GM23338 (cell line): ENCODE results near the gene ANXA6. TPM values are rescaled to one million over a fixed set of nuclear protein-coding genes. Genes with fewer than 3 reads are reported as not detected.

Source experiments
- ATAC-seq: fragments of 200-7000 bp; cut with Tn5 transposase; 3 replicates; pipeline ENCODE4 v1.9.1; 2020
- DNase-seq: peaks from one replicate; pipeline ENCODE4 v3.0.0-alpha.2; 2015; ENCODE audit warnings: low spot score
- H2AFZ ChIP-seq: fragments of 200-600 bp; sonication (generic); 2 replicates; pipeline ENCODE4 v1.8.0; 2016; ENCODE audit warnings: antibody characterized with exemption, mild to moderate bottlenecking, moderate library complexity
- H3F3A ChIP-seq: fragments of 200-600 bp; sonication (generic); replicated peaks from 2 replicates; pipeline ENCODE4 v1.8.0; 2017; ENCODE audit warnings: antibody characterized with exemption, mixed run types, low read depth
- H3K27ac ChIP-seq: fragments of 200-600 bp; sonication (generic); 2 replicates; pipeline ENCODE4 v1.6.1; 2016; ENCODE audit warnings: low read depth
- H3K27me3 ChIP-seq: fragments of 200-600 bp; sonication (generic); 2 replicates; pipeline ENCODE4 v1.8.0; 2016; ENCODE audit warnings: mild to moderate bottlenecking, mixed run types, moderate library complexity; ENCODE audit not compliant: insufficient read depth
- H3K36me3 ChIP-seq: fragments of 200-600 bp; sonication (generic); 2 replicates; pipeline ENCODE4 v1.8.0; 2016; ENCODE audit warnings: mild to moderate bottlenecking; ENCODE audit not compliant: insufficient read depth
- H3K4me1 ChIP-seq: fragments of 200-600 bp; sonication (generic); 2 replicates; pipeline ENCODE4 v1.8.0; 2016; ENCODE audit warnings: mild to moderate bottlenecking, moderate library complexity; ENCODE audit not compliant: insufficient read depth
- H3K4me2 ChIP-seq: fragments of 200-600 bp; sonication (generic); 2 replicates; pipeline ENCODE4 v1.7.1; 2017; ENCODE audit warnings: mixed run types
- H3K4me3 ChIP-seq: fragments of 200-600 bp; sonication (generic); 2 replicates; pipeline ENCODE4 v1.6.1; 2016; ENCODE audit warnings: mixed run types
- H3K79me2 ChIP-seq: fragments of 200-600 bp; sonication (generic); replicated peaks from 2 replicates; pipeline ENCODE4 v1.8.0; 2017; ENCODE audit warnings: mild to moderate bottlenecking; ENCODE audit not compliant: insufficient read depth
- H3K9me2 ChIP-seq: fragments of 200-600 bp; sonication (generic); 2 replicates; pipeline ENCODE4 v1.8.0; 2017; ENCODE audit not compliant: insufficient read depth
- H4K20me1 ChIP-seq: fragments of 200-600 bp; sonication (generic); replicated peaks from 2 replicates; pipeline ENCODE4 v1.8.0; 2017; ENCODE audit warnings: mild to moderate bottlenecking; ENCODE audit not compliant: insufficient read depth
- H3K27ac Mint-ChIP-seq: 2 replicates; pipeline ENCODE4 v1.8.0; 2020; ENCODE audit warnings: inconsistent platforms, mild to moderate bottlenecking, moderate library complexity, mixed read lengths
- H3K27me3 Mint-ChIP-seq: 3 replicates; pipeline ENCODE4 v1.8.0; 2022; ENCODE audit warnings: low read depth, mild to moderate bottlenecking, moderate library complexity, mixed read lengths, inconsistent platforms; ENCODE audit not compliant: insufficient read depth, poor library complexity
- H3K36me3 Mint-ChIP-seq: 3 replicates; pipeline ENCODE4 v1.8.0; 2021; ENCODE audit warnings: low read depth, mild to moderate bottlenecking, inconsistent platforms, moderate library complexity, mixed read lengths
- H3K4me1 Mint-ChIP-seq: 3 replicates; pipeline ENCODE4 v1.8.0; 2020; ENCODE audit warnings: mild to moderate bottlenecking, inconsistent platforms, mixed read lengths
- H3K4me3 Mint-ChIP-seq: 3 replicates; pipeline ENCODE4 v1.8.0; 2021; ENCODE audit warnings: moderate library complexity, mild to moderate bottlenecking, inconsistent platforms, mixed read lengths
- H3K9me3 Mint-ChIP-seq: 3 replicates; pipeline ENCODE4 v1.8.0; 2020; ENCODE audit warnings: moderate library complexity, mild to moderate bottlenecking, inconsistent platforms, mixed read lengths
- EZH2 ChIP-seq: fragments of 200-600 bp; sonication (generic); IDR thresholded peaks from one replicate; pipeline ENCODE4 v1.8.0; 2017; ENCODE audit warnings: antibody characterized with exemption, mild to moderate bottlenecking, low read depth; ENCODE audit not compliant: unreplicated experiment
- NANOG ChIP-seq: IDR thresholded peaks from 2 replicates; pipeline ENCODE4 v1.6.1; 2016; ENCODE audit warnings: antibody characterized with exemption, borderline replicate concordance
- POLR2AphosphoS5 ChIP-seq: IDR thresholded peaks from 2 replicates; pipeline ENCODE4 v1.6.1; 2016; ENCODE audit warnings: antibody characterized with exemption, low read depth
- STAT1 ChIP-seq: IDR thresholded peaks from one replicate; pipeline ENCODE4 v1.6.1; 2016; ENCODE audit warnings: antibody characterized with exemption; ENCODE audit not compliant: unreplicated experiment
- polyA plus RNA-seq: library from polyadenylated mRNA; unstranded; fragments of >200 nt; fragmentation: Nextera tagmentation; extraction: Ambion mirVana; gene quantifications from 2 replicates; pipeline ENCODE4 v1.2.1, GENCODE V29; 2016
- total RNA-seq: library from RNA; depleted of rRNA; stranded (reverse); fragments of >200 nt; shearing (Covaris generic); gene quantifications from 2 replicates; pipeline ENCODE4 v1.2.3, GENCODE V29; 2014
- TF ChIP-seq, protein P1 (sequence below): fragments of 250-450 bp; sonication (Bioruptor Pico); IDR thresholded peaks from 2 replicates; pipeline ENCODE4 v1.5.0; 2020; ENCODE audit warnings: mild to moderate bottlenecking, moderate library complexity
- TF ChIP-seq, protein P2 (sequence below): IDR thresholded peaks from 2 replicates; pipeline ENCODE4 v1.6.1; 2016; ENCODE audit warnings: antibody characterized with exemption

ANXA6 gene
- total and polyA plus RNA-seq, 2 experiments from 2014 or later: 26.5 to 110 TPM

DNA sequence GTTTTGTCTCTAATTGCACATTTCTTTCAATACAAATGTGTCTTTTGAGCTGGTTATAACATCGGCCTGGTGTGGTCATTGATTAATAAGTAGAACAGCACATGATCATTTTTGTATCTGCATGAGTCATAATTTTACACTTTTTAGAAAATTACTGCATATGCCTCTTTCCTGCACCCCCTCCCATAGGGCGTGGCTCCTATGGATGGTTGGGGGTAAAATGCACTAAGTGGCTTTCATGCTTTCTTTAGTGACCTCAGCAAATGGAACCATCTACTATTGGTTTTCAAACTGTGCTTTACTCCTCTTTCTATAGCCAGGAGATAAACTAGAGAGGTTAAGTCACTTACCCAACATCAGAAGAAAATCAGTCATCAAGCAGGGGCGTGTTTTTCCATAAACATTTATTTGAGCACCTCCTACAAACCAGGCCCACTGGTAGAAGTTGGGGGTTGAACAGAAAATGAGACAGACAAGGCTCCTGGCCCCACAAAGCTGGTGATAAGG lies 3.8 kb downstream of the ANXA6 start (continued):
- TF ChIP-seq, protein P1, sequence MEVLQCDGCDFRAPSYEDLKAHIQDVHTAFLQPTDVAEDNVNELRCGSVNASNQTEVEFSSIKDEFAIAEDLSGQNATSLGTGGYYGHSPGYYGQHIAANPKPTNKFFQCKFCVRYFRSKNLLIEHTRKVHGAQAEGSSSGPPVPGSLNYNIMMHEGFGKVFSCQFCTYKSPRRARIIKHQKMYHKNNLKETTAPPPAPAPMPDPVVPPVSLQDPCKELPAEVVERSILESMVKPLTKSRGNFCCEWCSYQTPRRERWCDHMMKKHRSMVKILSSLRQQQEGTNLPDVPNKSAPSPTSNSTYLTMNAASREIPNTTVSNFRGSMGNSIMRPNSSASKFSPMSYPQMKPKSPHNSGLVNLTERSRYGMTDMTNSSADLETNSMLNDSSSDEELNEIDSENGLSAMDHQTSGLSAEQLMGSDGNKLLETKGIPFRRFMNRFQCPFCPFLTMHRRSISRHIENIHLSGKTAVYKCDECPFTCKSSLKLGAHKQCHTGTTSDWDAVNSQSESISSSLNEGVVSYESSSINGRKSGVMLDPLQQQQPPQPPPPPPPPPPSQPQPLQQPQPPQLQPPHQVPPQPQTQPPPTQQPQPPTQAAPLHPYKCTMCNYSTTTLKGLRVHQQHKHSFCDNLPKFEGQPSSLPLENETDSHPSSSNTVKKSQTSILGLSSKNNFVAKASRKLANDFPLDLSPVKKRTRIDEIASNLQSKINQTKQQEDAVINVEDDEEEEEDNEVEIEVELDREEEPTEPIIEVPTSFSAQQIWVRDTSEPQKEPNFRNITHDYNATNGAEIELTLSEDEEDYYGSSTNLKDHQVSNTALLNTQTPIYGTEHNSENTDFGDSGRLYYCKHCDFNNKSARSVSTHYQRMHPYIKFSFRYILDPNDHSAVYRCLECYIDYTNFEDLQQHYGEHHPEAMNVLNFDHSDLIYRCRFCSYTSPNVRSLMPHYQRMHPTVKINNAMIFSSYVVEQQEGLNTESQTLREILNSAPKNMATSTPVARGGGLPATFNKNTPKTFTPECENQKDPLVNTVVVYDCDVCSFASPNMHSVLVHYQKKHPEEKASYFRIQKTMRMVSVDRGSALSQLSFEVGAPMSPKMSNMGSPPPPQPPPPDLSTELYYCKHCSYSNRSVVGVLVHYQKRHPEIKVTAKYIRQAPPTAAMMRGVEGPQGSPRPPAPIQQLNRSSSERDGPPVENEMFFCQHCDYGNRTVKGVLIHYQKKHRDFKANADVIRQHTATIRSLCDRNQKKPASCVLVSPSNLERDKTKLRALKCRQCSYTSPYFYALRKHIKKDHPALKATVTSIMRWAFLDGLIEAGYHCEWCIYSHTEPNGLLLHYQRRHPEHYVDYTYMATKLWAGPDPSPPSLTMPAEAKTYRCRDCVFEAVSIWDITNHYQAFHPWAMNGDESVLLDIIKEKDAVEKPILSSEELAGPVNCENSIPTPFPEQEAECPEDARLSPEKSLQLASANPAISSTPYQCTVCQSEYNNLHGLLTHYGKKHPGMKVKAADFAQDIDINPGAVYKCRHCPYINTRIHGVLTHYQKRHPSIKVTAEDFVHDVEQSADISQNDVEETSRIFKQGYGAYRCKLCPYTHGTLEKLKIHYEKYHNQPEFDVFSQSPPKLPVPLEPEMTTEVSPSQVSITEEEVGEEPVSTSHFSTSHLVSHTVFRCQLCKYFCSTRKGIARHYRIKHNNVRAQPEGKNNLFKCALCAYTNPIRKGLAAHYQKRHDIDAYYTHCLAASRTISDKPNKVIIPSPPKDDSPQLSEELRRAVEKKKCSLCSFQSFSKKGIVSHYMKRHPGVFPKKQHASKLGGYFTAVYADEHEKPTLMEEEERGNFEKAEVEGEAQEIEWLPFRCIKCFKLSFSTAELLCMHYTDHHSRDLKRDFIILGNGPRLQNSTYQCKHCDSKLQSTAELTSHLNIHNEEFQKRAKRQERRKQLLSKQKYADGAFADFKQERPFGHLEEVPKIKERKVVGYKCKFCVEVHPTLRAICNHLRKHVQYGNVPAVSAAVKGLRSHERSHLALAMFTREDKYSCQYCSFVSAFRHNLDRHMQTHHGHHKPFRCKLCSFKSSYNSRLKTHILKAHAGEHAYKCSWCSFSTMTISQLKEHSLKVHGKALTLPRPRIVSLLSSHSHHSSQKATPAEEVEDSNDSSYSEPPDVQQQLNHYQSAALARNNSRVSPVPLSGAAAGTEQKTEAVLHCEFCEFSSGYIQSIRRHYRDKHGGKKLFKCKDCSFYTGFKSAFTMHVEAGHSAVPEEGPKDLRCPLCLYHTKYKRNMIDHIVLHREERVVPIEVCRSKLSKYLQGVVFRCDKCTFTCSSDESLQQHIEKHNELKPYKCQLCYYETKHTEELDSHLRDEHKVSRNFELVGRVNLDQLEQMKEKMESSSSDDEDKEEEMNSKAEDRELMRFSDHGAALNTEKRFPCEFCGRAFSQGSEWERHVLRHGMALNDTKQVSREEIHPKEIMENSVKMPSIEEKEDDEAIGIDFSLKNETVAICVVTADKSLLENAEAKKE (CRISPR knock-in tag): no peak

DNA sequence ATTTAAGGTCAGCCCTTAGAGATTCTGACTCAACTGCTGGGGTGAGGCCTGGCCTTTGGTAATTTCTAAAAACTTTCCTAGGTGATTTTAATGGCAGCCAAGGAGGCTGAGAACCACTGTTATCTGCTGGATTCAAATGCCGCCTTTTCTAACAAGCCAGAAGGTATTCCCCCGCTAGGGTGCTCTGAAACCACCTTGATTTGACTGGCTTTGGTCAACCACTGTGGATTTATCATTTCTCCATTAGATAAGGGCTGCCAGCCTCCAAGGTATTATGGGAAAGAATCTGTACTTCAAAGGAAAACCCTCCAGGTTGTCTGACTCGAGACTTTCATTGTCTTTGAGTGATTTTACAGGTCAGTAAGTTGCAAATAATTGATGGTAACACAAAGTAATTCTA lies 4.3 kb downstream of the ANXA6 start:
- peaks cover 19% of the 10 kb centered on the region for H4K20me1 ChIP-seq
- peaks cover 32% of the 10 kb centered on the region for H3K4me1 Mint-ChIP-seq
- TF ChIP-seq STAT1 (no peak), NANOG (no peak), POLR2AphosphoS5 (no peak), EZH2 (no peak)
- TF ChIP-seq, protein P2, sequence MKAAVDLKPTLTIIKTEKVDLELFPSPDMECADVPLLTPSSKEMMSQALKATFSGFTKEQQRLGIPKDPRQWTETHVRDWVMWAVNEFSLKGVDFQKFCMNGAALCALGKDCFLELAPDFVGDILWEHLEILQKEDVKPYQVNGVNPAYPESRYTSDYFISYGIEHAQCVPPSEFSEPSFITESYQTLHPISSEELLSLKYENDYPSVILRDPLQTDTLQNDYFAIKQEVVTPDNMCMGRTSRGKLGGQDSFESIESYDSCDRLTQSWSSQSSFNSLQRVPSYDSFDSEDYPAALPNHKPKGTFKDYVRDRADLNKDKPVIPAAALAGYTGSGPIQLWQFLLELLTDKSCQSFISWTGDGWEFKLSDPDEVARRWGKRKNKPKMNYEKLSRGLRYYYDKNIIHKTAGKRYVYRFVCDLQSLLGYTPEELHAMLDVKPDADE: no peak
- TF ChIP-seq, protein P1 (CRISPR knock-in tag): no peak

More for the DNA sequence above, 4.3 kb downstream of the ANXA6 start:
- no peaks in the 10 kb centered on the region; the same call in 2 of the 3 replicates for H3K36me3 Mint-ChIP-seq
- Histone ChIP-seq H3K9me2 (no peaks in the 10 kb centered on the region), H3K4me3 (no peak overlapping the region), H3K27me3 (no peaks in the 10 kb centered on the region), H3K4me1 (peaks cover 19% of the 10 kb centered on the region), H3K4me2 (no peak overlapping the region), H3F3A (no peaks in the 10 kb centered on the region; the same call in 1 of the 2 replicates), H2AFZ (no peak overlapping the region), H3K36me3 (no peaks in the 10 kb centered on the region), H3K79me2 (peaks cover 24% of the 10 kb centered on the region), H3K27ac (no peak overlapping the region)
- no peak for ATAC-seq
- no peak overlapping the region for H3K4me3 Mint-ChIP-seq
- peaks cover 2% of the 10 kb centered on the region for H3K27me3 Mint-ChIP-seq
- H3K9me3 Mint-ChIP-seq: no peaks in the 10 kb centered on the region
- H3K27ac Mint-ChIP-seq: no peak overlapping the region
- DNase-seq: no peak
